Esophagus muscularis mucosa (tissue), 4 donors: Measurements from ENCODE around the gene PHLPP1. TPM values are rescaled to one million over a fixed set of nuclear protein-coding genes. Genes with fewer than 3 reads are reported as not detected.

ENCODE experiments used
- DNase-seq: peaks from one replicate; pipeline ENCODE4 v3.0.0-alpha.2; 2017; ENCODE audit errors: extremely low spot score
- H3K27ac ChIP-seq, 4 donors: fragments of 200-600 bp; sonication (generic); replicated peaks in 1 of 4; 1 replicate in 3 of 4; 2 replicates in 1 of 4; pipeline ENCODE4 v1.5.1; 2016 to 2019; ENCODE audit warnings: mild to moderate bottlenecking in 1 of 4
- H3K27me3 ChIP-seq, 4 donors: fragments of 200-600 bp; sonication (generic); one replicate each; pipeline versions ENCODE4 v1.5.1 to v1.6.0; 2016 to 2019
- H3K36me3 ChIP-seq, 4 donors: fragments of 200-600 bp; sonication (generic); one replicate each; pipeline ENCODE4 v1.5.1; 2016 to 2019
- H3K4me1 ChIP-seq, 4 donors: fragments of 200-600 bp; sonication (generic); one replicate each; pipeline ENCODE4 v1.5.1; 2016 to 2019
- H3K4me3 ChIP-seq, 4 donors: fragments of 200-600 bp; sonication (generic); 1 replicate in 2 of 4; 2 replicates in 2 of 4; pipeline ENCODE4 v1.5.1; 2016 to 2019; ENCODE audit warnings: mild to moderate bottlenecking in 4 of 4, moderate library complexity in 1 of 4
- H3K9me3 ChIP-seq, 4 donors: fragments of 200-600 bp; sonication (generic); 1 replicate in 3 of 4; 2 replicates in 1 of 4; pipeline ENCODE4 v1.5.1; 2016 to 2019
- CTCF ChIP-seq, 3 experiments: fragments of 200-600 bp in 2 of 3; fragments of 450-650 bp in 1 of 3; sonication (generic) in 2 of 3; IDR thresholded peaks; one replicate each; pipeline ENCODE4 v1.5.1; 2017 to 2019; ENCODE audit warnings: antibody characterized with exemption in 3 of 3, mild to moderate bottlenecking in 2 of 3, moderate library complexity in 1 of 3
- EP300 ChIP-seq: sonication (generic); formaldehyde crosslinking; IDR thresholded peaks from one replicate; pipeline ENCODE4 v1.6.1; 2017; ENCODE audit warnings: antibody characterized with exemption
- POLR2A ChIP-seq: fragments of 450-650 bp; IDR thresholded peaks from one replicate; pipeline ENCODE4 v1.6.1; 2017; ENCODE audit warnings: antibody characterized with exemption, moderate library complexity, mild to moderate bottlenecking, low read depth
- POLR2AphosphoS5 ChIP-seq, 2 donors: sonication (generic); formaldehyde crosslinking; IDR thresholded peaks; one replicate each; pipeline ENCODE4 v1.6.1; 2017; ENCODE audit warnings: antibody characterized with exemption in 2 of 2
- WGBS: methylation state at CpG from one replicate; pipeline ENCODE4 v1.1.5; 2018; 5-methylcytosine and 5-hydroxymethylcytosine counted together
- intact Hi-C: fragments of 100-400 bp; cut with DNase I; formaldehyde crosslinking; loops from one replicate; pipeline ENCODE4 v1.15.1; 2023
- total RNA-seq, 4 donors: library from RNA; depleted of rRNA; stranded (reverse); fragments of >200 nt; gene quantifications; one replicate each; pipeline versions ENCODE4 v1.1.0 to v1.2.1, GENCODE V29; 2016

Gene PHLPP1
- total RNA-seq, 4 donors from 2014 or later: 11.6 to 23.0 (median 17.3) TPM

- Histone ChIP-seq H3K9me3 (no peaks in the 10 kb centered on the region), H3K4me3 (no peak overlapping the region), H3K4me1 (peaks cover 6 to 92% (median 73%) of the 10 kb centered on the region in 4 donors), H3K27me3 (no peaks in the 10 kb centered on the region), H3K27ac (no peak overlapping the region), H3K36me3 (no peaks in the 10 kb centered on the region)
- WGBS: 95% methylated on average over 3 of the region's 3 CpGs
- intact Hi-C loops: loop anchor here (5.0 kb wide), 1 partner anchor 39 kb away; no protein-coding TSS in a partner anchor
- TF ChIP-seq EP300: no peak
- no peak for TF ChIP-seq CTCF (IDR thresholded peaks at IDR 0.05)
- TF ChIP-seq POLR2A: no peak
- no peak for TF ChIP-seq POLR2AphosphoS5 (IDR thresholded peaks at IDR 0.05)
- no peak for DNase-seq
Observed at GRCh38 chr18:62786689-62787088, 71.3 kb downstream of the PHLPP1 start.

GRCh38 chr18:62788111-62788510 lies 72.8 kb downstream of the PHLPP1 start:
- no peak overlapping the region for H3K4me3 ChIP-seq
- no peak overlapping the region for H3K27ac ChIP-seq
- no peaks in the 10 kb centered on the region for H3K27me3 ChIP-seq
- H3K36me3 ChIP-seq: no peaks in the 10 kb centered on the region
- DNase-seq: no peak
- no peaks in the 10 kb centered on the region for H3K9me3 ChIP-seq
- TF ChIP-seq EP300 (no peak), POLR2A (no peak), POLR2AphosphoS5 (IDR thresholded peaks at IDR 0.05) (no peak), CTCF (IDR thresholded peaks at IDR 0.05) (no peak)
- 97% methylated on average over 3 of the region's 3 CpGs for WGBS
- intact Hi-C loops: loop anchor here (5.0 kb wide), 1 partner anchor 41 kb away; no protein-coding TSS in a partner anchor
- H3K4me1 ChIP-seq: peaks cover 6 to 96% (median 72%) of the 10 kb centered on the region in 4 donors

GRCh38 chr18:62788876-62789275 lies 73.5 kb downstream of the PHLPP1 start:
- intact Hi-C loops: loop anchor here (5.0 kb wide), 1 partner anchor 42 kb away; no protein-coding TSS in a partner anchor
- WGBS: 79% methylated on average over 3 of the region's 3 CpGs
- no peaks in the 10 kb centered on the region for H3K36me3 ChIP-seq

GRCh38 chr18:62790871-62791772 lies 75.8 kb downstream of the PHLPP1 start:
- intact Hi-C loops: no loop called here
- Histone ChIP-seq H3K4me1 (peaks cover 3 to 68% (median 54%) of the 10 kb centered on the region in 4 donors), H3K27ac (peak overlapping the region in 1 of 4 donors; percentile 29), H3K36me3 (no peaks in the 10 kb centered on the region), H3K4me3 (peak overlapping the region in 2 of 4 donors; percentile 1 to 5), H3K27me3 (no peaks in the 10 kb centered on the region), H3K9me3 (no peaks in the 10 kb centered on the region)
- 63% methylated on average over 7 of the region's 7 CpGs for WGBS
- DNase-seq: no peak
- TF ChIP-seq POLR2AphosphoS5 (IDR thresholded peaks at IDR 0.05) (no peak), POLR2A (no peak), EP300 (no peak), CTCF (IDR thresholded peaks at IDR 0.05) (no peak)

More at GRCh38 chr18:62788876-62789275, 73.5 kb downstream of the PHLPP1 start:
- Histone ChIP-seq H3K4me1 (peaks cover 6 to 89% (median 71%) of the 10 kb centered on the region in 4 donors), H3K4me3 (no peak overlapping the region), H3K9me3 (no peaks in the 10 kb centered on the region), H3K27me3 (no peaks in the 10 kb centered on the region), H3K27ac (no peak overlapping the region)
- no peak for DNase-seq
- TF ChIP-seq CTCF (IDR thresholded peaks at IDR 0.05) (no peak), POLR2AphosphoS5 (IDR thresholded peaks at IDR 0.05) (no peak), POLR2A (no peak), EP300 (no peak)
